SIG-M5 treated with dmso at 0.1 percent for 504 hours (cell line): ENCODE measurements around the gene AJAP1.
"Not testable (repeated sequence)": the region's sequence is repeated elsewhere in the genome, so short reads cannot be mapped to it uniquely, and the experiment has no call there.

Experiments used
- DNase-seq: peaks from one replicate; lab custom pipeline; 2025; ENCODE audit not compliant: unreplicated experiment; lab: John Stamatoyannopoulos, UW

AJAP1 gene, protein sequence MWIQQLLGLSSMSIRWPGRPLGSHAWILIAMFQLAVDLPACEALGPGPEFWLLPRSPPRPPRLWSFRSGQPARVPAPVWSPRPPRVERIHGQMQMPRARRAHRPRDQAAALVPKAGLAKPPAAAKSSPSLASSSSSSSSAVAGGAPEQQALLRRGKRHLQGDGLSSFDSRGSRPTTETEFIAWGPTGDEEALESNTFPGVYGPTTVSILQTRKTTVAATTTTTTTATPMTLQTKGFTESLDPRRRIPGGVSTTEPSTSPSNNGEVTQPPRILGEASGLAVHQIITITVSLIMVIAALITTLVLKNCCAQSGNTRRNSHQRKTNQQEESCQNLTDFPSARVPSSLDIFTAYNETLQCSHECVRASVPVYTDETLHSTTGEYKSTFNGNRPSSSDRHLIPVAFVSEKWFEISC

DNA sequence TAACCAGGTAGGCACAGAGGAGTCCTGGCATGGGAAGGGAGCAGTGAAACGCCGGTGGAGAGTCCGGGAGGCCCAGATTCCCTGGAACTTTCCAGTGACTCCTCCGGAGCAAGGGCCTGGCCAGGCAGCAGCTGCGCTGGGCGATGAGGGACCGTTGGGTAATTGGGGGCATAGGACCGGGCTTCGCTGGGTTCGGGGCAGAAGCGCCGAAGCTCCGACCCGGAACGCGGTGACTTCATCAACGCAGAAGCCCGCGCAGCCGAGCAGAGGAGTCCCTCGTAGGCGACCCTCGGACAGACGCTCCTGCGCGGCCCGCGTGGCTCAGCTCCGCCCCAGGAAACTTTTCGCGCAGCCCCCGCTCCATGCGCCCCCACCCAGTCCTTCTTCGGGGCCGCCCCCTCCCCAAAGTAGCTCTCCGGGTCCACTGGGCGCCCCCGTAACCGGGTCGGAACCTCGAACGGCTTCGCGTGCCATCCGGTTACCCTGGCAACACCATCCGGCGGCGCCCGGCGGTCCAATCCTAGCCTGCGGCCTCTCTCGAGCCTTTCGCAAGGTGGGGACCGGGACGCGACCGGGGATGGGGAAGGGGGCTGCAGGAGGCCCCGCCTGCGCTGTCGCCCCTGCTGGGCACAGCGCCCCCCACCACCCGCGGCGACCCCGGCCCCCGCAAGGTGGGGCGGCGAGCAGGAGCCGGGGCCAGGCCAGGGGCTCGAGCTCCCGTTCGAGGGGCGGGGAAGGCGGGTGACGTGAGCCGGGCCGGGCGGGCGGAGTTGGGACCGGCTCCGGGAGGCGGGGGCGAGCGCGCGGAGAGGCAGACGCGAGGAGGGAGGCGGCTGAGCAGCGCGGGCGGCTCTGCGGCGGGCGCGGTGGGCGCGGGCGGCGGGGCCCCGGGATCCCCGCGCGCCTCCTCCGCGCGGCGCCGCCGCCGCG lies at the start of gene AJAP1:
AJAP1 (plus strand) TSS at position 814 of the 930 bp plus-strand sequence. CDS start 817 bp downstream, outside the sequence.
- DNase-seq: no peak

DNA sequence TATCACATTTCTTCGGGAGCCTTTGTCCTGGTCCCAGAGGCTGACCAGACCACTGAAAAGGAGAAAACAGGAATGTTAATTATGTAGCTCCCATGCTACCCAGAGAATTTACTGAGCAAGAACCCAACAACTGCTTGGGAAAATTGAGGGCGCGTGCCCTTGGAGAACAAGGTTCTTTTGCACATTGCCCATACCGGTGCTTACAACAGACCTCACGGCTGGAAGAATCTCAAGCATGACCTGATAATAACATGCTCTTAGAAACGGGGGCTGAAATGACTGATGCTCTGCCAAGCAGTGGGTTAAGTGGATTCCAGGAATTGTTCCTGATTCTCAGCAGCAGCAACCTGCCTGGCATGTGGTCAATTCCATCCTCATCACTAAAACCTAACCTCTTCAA lies 49.3 kb upstream of the AJAP1 start:
- DNase-seq: no peak

DNA sequence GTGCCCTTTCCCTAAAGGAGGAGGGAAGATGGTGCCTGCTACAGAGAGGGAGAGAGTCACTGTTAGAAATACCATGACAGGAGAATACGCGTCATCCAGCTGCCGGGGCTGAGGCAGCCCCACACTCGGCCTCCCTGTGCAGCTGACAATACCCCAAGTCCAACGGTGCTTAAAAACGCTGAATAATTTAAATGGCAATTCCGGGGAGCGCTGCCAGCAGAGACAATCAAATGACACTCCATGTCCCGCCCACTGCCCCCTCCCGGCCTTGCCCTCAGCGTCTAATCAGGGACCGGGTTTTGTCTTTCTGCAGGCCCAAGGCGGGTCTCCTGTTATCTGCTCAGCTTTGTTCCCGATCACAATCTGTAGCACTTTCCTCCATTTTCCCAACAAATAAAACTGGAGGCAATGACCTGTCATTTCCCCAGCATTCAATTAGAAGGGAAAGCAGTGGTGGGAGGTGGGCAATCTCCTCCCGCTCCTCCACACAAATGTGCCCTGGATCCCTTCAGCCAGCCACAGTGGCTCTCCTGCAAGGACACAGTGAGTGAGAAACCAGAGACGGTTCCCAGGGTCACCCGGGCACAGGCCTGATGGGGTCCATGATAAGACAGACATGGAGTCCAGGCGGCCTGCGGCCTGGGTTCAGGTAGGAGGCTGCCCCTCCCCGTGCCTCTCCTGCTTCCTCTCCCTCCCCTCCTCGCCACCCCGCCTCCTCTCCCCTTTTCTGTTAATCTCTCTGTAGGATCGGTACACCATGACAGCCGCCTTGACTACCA lies 42.7 kb upstream of the AJAP1 start:
- DNase-seq: no peak

DNA sequence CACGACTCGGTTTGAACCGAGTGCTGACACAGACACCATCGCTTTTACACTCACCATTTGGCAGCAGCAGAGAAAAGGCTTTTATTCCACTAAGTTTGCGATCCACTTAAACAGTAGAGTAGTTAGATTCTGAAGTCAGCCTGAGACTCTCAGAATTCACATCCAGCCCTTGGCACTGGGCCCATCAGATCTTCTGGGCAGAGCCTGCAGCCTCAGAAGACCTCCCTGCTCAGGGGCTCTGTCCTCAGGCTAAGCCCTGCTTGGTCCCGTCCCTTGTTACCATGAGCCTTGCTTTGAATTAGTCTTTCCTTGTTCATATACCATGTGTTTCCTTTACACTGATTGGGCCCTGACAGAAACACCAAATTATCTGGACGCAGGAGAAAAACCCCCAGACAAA lies 41.4 kb upstream of the AJAP1 start:
- DNase-seq: no peak

DNA sequence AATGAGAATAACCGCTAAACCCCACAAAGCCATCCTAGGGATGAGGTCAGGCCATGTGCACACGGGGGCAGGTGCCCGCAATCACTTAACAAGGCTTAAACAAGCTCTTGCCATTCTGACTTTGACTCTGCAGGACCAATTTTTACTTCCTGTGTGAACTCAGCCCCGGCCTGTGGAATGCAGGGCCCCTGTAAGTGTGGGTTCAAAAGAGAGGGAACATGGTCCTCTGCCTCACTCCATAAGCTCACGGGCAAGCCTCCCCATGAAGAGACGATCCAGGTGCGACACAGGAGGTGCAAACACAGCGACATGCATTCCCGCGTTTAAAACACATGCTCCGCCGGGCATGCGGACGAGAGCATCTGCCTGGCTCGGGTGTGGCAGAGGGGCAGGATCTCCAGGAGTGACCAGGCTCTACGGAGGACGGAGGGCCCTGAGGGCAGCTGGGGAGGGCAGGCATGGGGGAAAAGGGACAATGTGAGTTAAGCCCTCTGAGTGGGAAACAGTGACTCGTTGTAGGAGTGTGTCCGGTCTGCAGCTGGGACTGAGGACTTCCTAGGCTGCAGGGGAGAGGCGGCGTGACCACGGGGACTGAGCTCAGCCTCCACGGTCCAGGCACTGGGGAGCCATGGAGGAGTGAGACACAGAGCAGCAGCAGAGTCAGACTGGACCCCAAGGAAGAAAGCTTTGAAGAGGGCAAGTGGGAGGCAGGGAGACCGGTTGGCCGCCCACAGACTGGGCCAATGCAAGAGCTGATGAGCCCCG lies 40.6 kb upstream of the AJAP1 start:
- no peak for DNase-seq

DNA sequence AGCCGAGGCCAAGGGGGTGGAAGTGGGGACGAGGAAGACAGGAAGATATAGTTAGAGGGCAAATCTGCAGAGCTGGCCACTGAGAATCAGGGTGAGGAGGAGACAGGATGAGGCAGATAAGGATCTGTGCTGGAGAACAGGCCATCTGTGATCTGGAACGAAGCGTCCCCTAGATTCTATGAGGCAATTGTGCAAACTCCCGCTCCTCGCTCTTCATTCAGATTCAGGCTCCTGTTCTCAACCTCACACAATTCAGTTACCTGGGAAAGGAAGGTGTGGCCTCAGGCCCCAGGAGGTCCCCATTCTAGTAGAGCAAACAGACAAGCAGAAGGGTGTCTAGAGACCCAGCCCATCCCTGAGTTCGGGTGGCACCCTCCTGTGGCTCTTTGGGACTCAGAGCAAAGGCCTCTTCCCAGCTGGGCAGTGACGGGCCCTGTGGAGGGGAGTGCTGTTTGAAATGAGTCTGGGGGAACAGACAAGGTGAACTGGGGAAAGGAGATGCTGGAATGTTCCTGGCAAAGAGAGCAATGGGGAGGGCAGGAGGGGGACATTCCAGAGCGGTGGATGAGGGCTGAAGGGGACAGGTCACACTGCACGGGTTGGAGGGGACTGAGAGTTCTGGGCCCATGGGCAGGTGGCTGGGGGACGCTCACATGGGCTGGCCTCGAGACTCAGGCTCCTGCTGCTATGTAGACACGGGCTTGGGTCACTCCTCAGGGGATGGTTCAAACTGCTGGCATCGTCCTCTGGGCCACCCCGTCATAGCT lies 39.9 kb upstream of the AJAP1 start:
- DNase-seq: no peak

DNA sequence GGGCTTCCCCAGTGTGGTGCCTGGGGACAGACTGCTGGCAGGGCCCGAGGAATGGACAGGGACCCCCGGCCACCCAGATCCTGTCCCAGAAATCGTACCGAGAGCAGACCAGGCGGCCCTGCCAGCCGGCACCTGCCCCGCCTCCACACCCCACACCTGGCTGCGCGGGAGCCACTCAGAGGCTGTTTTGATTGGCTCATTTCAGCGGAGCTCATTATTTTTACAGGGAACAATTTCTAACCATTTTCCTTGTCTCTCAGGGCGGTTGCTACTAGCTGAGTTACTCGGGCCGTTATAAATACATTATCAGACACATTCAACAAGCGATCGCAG lies 39.3 kb upstream of the AJAP1 start:
- DNase-seq: no peak

DNA sequence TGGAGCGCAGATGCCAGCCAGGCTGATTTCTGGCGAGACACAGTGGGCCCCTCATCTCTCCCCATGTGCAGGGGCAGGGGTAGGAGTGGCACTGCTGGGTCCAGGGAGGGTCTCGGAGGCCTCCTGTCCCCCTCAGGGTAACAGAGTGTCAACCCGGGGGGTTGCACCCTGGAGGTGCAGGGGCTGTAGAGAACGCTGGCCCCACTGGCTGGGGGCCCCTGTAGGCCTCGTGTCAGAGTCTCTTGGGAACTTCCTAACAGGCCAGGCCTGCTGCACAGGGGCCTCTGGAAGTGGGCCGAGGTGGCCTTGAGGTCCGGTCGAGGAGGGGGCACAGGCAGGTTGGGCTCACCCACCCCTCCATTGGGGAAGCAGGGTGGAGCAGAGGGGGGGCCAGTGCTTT lies 38.9 kb upstream of the AJAP1 start:
- DNase-seq: no peak

DNA sequence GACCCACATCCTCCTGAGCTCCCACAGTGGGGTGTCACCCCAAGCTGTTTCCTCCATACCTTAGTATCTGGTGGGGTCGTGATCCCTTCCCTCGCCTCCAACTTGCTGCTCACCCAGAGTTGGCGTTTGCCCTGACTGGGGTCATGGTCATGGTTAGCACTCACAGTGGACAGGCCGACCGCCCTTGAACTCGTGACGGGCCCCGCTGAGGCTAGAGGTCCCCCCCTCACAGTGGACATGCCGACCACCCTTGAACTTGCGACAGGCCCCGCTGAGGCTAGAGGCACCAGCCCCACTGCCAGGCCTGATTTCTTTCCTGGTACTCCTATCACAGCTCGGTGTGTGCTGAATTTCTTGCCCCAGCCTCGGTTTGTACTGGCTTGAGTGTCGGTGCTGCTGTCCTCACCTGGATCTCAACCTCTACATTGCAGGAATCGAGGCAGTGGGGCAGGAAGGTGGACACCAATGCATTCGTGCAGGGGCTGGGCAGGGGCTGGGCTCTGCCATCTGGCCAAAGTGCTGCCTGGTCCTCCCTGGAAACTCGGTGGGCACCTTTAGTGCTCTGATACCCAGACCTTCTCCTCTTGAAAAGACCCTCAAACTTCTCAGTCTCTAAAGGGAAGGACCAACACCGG lies 37.5 kb upstream of the AJAP1 start:
- no peak for DNase-seq

DNA sequence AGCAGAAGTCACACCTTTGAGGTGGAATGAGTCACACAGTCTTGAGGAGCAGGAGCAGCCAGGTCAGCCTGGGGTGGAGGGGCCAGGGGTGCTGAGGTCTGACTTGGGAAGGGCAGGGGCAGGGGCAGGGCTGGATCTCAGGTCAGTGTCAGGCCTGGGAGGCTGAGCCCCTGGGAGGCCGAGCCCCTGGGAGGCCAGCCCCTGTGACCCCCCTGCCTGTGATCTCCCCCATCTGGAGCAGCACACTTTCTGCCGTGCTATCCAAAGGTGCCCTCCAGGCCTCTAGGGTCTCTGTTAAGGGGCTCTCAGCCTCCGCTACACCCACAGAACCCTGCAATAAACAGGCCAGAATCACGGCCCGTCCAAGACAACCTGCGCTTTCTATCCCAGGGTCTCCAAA lies 36.9 kb upstream of the AJAP1 start:
- DNase-seq: no peak

DNA sequence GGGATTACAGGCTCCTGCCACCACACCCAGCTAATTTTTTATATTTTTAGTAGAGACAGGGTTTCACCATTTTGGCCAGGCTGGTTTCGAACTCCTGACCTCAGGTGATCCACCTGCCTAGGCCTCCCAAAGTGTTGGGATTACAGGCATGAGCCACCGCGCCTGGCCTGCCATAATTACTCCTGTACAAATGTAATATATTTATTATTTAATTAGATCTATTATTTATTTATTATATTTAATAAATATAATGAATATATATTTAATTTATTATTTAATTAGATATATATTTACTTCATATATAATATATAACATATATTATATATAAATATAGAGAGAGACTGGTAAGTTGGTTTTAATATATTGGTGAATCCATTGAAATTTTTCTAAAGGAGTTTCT lies 35.6 kb upstream of the AJAP1 start:
- DNase-seq: not testable (repeated sequence)

DNA sequence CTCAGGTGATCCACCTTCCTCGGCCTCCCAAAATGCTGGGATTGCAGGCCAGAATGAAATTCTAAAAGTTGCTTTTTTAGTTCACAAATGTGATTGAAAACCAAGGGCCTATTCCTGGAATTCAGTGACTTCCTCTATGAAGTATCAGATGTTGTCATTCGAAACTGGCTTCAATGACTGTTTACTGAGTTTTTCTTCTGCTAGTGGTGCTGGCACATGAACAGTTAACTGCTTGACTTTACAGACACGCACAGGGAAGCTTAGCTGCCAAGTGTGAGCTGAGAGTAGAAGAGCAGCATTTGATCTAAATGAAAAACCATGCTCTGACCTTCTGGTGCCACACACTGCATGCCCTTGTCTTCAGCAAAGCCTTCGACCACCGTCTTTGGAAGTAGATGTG lies 32.8 kb upstream of the AJAP1 start:
- no peak for DNase-seq

DNA sequence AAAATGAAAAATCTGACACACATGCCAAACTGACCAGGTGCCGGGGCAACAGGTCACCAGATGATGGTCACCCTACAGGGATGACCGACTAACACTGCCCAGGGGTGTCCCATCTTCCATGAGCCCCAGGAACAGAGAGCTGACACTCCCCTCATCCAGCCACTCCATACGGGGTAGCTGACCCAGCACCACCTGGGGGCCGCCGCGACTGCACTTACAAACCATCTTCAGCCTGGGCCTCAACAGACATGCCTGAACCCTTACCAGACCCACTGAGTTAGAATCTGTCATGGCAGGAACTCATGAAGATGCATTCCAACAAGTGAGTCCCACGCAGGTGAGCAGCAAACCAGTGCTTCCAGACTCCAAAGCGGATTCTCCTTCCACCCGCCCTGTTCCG lies 31.6 kb upstream of the AJAP1 start:
- DNase-seq: no peak

DNA sequence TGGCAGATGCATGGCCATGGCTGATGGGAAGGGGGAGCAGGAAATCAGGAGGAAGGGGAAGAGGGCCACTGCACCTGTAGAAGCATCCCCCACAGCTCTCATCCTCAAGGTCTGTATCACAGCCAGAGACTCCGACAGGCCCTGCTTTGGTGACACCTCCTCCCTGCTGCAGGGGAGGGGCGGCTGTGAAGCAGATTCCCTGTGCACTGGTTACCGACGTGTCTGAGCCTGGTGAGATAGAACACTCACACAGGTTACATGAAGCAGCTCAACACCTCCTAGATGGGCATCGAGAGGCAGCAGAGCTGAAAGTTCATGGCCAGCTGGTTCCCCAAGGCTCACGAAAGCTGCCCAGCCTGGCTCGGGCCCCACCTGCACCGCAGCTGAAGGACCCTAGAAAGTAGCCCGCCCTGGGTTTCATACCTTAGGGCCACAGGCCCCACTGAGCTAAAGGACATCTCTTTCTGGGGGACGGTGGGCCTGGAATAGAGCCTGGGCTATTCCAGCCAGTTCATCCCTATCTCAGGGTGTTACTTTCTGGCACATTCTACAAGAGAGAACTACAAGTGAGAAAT lies 30.2 kb upstream of the AJAP1 start:
- no peak for DNase-seq

DNA sequence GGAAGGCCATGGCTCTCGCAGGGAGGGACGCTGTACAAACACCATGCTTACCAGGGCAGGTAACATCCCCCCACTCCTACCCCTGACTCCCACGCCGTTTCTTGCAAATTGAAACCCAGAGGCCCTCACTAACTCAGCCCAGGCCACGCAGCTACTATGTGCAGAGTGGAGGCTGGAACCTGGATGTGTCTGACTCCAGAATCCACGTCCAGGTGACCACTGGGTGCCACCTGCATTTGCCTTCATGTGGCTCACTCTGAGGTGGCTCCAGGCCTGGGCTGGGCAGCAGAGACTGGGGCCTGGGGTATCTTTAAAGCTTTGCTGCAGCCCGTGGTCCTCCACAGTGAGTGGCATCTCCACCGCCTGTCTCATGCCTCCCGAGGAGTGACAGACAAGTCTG lies 29.6 kb upstream of the AJAP1 start:
- DNase-seq: no peak

DNA sequence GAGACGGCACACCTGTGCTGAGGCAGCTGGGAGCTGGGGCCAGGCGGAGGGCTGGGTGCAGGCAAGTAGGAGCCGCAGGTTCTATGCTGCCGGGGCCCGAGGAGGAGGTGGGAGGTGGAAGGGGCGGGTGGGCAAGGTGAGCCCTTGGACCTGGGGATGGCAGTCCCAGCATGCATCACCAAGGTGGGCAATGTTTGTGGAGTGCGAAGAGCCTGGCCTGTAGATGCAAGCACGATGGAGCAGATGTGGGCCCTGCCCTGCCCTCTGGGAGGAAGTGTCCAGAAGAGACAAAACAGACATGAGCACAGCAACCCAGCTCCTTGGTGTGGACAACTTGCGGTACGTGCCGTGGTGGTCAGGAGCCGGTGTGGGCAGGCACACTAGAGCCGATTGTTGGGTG lies 28.3 kb upstream of the AJAP1 start:
- no peak for DNase-seq

DNA sequence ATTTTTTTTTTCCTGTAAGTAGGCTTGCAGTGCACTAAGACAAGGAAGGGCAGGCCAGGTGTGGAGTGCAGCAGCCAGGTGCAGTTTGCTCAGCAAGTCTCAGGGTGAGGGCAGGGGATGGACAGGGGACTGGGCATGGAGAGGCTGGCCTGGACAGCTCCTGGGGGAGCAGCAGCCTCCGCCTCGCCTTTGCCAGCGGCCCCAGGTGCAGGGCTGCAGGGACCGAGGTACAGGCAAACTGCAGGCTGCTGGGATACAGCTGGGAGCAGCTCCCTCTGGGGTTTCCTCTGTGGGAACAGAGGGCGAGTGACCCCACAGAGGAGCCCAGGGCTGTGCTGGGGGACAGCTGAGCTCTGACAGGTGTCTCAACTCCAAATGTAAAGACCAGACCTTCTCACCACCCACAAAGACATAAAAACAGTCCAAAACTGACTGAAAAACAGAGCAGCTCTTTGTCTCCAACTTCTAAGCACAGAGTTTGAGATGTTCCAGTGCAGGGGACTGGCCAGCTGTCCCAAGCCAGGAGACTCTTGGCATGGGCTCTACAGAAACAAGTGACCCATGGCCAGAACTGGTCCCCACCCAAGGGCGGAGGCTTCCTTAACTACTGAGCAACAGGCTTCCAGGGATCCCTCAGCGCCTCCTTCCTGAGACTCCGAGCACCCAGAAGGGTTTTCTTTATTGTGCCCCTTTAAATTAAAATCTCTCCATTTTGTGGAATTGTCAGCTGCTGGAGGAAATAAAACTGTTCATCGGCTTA lies 27.7 kb upstream of the AJAP1 start:
- DNase-seq: no peak

DNA sequence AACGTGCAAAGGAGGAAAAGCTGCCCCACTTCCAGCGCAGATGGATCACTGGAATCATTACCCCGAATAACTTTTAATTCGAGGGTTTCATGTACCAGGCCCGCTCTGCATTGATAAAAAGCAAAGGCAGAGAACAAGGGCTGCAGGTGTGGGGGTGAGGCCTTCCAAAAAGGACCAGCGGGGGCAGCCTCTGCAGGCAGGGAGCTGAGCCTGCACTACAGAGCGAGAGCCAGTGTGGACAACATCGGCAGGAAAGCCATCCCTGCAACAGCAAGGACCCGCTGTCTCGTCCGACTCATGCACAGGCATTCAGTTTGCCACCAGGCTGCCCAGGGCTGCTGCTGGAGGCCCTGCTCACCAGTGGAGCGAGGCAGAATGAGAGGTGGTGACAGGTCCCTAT lies 27.1 kb upstream of the AJAP1 start:
- no peak for DNase-seq
